ENCODE results near the gene RGR.

Gene RGR

DNA sequence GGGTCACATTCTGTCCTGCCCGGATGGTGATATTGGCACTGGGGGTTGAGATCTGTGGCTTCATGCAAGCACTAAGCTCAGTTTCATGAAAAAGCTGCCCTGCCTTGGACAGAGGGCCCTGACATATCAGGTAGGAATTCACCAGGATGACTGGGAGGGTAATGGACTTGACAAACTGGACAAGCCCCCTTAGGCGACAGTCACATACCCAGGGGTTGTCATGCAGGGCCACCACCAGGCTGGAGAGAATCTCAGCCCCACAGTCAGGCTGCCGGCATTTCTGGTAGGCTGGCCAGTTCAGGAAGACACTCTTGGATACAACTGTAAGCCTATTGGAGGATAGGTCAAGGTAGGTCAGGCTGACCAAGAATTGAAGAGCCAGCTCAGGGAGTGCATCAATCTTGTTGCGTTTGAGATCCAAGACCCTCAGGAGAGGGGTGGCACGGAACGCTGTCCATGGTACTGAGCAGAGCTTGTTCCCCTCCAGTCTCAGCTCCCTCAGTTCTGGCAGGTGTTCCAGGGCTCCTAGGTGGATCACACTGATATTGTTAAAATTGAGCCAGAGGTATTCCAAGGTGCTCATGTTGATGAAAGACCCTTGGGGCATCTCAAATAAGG lies 20.3 kb upstream of the RGR start:
- DNase-seq, result no peak

DNA sequence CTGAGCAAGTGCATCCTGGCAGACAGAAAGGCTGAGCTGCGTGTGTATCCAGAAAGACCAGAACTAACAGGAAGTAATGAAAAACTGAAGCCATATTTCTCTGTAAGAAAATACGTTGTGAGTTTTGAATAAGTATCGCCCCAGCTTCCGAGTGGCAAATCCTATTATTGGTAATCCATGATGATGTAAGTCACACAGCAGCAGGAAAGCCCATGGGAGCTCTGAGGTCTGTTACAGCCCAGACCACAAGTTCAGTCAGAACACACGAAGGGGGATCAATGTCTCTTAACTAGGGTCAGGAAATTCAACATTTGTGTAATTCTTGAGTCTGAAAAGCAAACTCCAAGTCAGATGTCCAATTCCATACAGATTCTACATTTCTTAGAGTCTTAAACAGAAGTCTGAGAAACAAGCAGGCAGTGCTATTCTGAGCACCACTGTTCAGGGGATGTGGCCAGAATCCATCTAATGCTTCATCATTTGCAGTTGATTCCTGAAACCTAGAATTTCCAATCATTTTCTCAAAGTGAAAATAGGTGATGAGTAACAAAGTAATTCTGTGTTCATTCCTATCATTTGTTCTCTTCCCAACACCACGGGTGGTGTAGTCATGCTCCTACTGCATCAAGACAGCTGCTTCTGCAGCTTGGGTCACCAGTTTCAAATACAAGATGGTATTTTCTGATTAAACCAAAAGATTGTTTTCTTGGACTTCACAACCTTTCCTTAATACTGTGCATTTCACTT lies 19.3 kb upstream of the RGR start, which contains the start of gene LRIT2:
Gene LRIT2, minus strand, starts transcription at position 118 of the 747 bp plus-strand sequence. Its CDS starts 24 bp downstream, at position 94.
- DNase-seq, result no peak

DNA sequence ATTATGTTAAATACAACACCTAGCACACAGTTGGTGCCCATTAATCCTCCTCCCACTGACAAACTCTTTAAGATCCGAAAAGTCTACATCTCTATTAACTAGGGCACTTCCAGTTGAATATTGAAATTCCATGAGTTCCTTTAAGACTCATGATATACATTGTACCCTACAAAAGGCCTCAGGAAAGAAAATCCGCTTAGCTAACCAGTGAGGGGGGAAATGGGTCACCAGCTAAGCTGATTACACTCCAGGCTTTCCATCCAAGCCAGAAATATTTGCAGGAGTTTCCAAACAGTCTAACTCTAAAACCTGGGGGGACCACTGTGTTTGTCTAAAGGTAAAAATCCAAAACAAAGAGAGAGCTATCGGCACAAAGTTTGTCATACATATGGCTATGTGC lies 18.2 kb upstream of the RGR start:
- DNase-seq, result no peak

DNA sequence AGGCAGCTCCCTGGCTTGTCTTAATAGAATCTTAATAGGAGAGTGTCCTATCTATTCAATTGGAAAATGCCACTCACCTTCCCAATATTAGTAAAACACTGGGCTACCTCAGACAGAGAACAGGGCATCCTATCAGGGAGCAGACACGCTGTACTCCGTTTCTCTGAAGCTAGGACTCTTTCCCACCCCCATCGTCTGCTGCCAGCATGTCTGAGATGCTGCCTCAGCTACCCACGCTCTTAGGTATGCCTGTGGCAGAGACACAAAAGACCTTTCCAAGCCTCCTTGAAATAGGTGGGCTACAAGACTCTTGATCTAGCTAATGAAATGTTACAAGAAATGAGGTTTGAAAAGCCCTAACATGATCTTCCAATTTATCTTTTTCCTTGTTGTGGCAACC lies 17.0 kb upstream of the RGR start:
- no peak for DNase-seq

DNA sequence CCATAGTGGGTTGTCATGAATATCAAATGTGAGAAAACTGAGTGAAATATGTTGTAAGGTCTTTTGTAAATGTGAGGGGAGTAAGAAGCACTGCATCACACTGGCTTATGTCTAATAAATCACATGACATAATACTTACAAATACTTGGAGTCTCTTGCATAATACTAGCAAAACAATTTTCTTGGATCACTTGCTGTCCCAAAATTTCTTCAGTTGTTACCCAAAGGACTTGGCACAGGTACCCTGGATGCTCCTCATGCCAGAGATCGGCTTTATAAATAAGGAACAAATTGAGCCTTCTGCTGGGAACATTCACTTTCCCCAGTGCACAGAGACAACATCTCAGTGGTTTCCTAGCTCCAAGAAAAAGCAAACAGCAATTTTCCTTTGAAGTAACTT lies 14.5 kb upstream of the RGR start:
- DNase-seq, result no peak

DNA sequence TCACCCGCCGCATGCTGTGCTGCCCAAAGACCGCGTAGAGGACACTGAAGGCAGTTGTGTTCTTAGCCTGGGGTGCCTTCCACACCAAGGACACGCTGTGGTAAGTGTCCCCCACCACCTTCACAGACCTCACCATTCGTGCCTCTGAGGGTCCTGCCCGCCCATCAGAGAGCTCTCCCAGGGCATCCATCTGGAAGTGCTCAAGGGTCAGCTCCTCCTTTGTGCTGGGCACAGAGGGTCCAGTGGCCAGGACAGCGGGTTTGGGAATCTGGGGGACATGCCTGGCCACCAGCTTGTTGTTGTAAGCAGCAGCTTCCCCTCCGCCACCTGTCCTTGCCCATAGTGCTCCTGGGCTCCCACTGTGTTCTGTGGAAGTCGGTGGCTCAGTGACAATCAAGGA lies 12.5 kb upstream of the RGR start:
- no peak for DNase-seq

DNA sequence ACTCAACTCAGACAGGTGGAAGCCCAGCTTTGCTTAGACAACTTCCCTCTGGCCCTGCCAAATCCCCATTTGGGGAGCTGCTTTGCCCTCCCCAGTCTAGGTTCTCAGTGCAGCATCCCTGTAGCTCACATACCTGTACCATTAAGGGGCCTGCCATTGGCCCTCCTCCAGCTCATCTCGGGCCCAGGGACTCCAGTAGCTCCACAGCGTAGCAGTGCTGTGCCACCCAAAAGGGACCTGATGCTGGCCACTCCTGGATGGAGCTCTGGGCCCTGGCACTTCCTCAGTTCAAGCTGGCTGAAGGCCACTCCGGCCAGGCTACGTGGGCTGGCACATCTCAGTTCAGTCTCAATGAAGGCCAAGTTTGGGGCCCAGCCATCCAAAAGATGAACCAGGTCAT lies 10.9 kb upstream of the RGR start:
- DNase-seq, result no peak

DNA sequence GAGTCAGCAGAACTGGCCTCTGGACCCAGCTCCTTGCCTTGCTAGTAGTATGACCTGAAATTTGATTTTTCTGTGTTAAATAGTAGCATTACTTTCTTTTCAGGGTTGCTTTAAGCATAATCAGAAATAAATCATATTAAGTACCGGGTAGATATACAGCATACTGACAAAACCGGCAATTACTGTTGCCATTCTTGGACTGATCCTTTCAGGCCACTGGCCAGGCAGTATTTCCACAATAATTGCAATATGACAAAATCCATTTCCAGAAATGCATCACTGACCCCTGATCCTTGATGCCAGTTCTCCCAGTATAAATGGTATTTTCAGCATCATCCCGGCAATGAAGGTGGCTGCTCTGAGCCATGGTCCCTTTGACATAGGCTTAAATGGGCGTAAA lies 10.4 kb upstream of the RGR start:
- DNase-seq, result no peak

DNA sequence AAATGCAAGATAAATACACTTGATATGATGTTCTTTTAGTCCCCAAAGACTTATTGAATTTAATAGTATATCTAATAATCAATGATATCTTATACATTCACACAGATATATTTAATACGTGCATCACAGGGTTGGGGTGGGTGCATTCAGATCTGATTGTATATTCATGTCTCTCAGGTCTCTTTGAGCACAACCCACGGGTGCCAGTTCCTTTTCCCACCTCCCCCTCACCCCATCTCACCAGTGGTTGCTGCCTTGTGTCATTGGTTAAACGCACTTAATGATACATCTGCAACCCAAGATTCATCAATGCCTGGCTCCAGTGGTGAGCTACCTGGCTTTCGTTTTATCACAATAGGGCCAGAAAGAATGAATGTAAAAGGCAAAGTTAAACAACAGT lies 9.8 kb upstream of the RGR start:
- DNase-seq, result no peak

DNA sequence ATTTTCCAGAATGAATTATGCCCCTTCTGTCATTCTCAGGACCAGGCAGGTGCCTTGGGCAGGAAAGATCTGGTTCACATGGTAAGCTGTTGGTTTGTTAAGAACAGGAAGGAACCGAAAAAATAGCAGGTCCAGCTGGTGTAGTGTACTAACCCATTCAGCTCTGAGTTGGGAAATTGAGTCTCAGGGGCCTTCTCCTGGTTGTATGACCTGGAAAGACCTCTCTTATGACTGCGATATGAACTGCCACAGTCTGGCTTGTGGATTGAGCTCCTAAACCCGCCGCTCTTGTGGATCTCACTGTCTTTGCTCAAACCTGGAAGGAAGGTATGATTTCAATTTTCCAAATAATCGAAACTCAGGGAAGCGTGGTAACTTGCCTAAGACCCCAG lies 8.1 kb upstream of the RGR start:
- no peak for DNase-seq

DNA sequence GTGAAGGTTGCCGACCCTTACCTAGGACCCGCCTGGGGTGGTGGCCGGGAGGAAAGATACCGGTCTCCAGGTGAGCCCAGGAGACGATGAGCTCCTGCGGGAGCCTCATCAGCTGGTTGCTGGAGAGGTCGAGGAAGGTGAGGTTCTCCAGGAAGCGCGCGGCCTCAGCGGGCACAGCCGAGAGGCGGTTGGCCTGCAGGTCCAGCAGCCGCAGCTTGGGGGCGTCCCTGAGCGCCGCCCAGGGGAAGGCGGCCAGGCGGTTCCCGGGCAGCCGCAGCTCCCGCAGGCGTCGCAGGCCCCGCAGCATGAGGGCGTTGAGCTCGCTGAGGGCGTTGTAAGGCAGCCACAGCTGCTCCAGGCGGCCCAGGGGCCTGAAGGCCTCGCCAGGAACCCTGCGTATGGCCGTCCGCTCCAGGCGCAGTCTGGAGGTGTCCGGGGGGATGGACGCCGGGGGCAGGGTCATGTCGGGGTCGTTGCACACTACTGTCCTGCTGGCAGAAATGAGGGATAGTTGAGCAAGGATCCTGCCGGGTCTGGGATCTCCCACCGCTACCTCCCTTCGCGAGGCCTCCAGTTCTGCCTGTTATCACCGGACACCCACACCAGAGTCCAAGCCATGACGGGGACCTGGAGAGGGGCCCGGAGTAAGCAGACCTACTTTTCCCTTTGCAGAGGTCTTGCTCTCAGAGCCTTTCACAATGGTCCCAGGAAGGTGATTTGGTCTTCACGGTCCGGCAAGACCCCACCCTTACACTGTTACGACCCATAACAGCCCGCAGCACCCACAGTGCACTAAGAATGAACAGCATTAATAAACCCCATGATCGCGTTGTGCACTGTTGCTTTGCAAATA lies 7.4 kb upstream of the RGR start:
- DNase-seq, result no peak

DNA sequence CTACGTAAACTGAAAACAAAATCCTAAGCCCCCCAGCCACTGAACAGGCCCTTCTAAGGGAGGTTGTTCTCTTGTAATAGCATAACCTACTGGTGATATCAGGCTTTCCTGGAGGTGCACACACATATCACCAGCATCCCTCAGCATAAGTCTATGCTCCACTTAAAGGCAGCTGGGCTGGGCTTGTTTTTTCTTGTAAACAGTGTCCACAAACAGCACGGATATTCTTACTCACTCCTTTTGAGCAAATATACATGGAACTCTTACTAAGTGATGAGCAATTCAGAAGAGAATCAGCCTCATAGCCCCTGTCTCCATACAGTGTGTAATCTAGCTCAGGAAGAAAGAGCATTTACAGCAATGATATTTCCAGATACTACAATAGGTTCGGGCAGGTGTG lies 5.9 kb upstream of the RGR start:
- DNase-seq, result no peak

DNA sequence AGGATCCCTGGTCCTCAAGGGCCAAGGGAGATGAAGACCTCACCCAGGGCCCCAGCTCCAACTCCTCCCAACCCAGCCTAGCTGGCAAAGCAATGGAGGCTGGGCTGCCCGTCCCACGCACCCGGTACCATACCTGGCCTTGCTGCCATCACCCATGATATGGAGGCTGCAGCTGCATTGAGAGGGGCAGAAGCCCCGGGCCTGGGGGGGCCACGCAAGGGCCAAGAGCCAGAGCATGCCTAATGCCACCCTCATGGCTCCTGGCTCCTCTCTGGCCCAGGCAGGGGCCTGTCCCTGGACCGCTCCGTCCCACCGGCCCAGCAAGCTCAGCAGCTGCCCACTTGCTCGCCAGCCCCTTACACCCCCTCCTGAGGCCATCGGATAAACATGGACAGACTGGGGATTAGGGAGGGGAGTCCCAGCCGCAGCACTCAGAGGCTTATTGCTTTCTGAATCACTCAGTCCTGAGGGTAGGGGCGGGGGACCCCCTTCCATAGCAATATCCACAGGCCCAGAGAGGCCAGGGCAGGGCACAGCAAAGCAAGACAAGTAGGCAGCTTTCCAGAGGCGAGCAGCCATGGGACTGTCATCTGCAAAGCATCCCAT lies 3.6 kb upstream of the RGR start, which contains the start of gene LRIT1:
Gene LRIT1, minus strand, starts transcription at position 362 of the 606 bp plus-strand sequence. Its CDS starts 107 bp downstream, at position 255.
- DNase-seq, result no peak

DNA sequence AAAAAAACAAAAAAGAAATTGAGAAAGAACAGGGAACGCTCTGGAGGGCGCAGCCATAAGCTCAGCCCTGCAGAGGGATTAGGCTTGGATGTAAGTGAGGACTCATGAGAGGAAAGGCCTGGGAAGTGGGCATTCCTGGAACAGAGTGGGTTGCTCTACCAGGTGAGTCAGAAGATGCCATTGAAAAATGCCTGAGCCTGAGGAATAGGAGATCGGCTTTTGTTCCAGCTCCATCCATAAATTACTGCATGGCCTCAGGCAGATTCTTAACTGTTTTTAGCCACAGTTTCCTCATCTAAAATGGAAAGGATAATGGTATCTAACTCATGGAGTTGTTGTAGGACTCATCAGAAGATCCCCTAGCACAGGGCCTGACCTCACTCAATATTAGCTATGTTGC lies 1.1 kb upstream of the RGR start:
- DNase-seq, result no peak

DNA sequence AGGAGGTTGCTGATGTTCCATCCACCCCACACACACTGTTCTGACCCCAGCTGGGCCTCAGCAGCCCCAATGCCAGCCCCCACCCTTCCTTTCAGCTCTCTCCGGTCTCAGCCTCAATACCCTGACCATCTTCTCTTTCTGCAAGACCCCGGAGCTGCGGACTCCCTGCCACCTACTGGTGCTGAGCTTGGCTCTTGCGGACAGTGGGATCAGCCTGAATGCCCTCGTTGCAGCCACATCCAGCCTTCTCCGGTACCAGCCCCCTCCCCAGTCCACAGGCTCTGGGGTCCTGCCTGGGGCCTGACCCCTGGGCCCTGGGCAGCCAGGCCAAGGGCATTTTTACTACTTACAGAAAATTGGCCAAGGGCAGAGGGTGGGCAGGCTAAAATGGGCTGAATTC lies 2.6 kb downstream of the RGR start:
- no peak for DNase-seq

DNA sequence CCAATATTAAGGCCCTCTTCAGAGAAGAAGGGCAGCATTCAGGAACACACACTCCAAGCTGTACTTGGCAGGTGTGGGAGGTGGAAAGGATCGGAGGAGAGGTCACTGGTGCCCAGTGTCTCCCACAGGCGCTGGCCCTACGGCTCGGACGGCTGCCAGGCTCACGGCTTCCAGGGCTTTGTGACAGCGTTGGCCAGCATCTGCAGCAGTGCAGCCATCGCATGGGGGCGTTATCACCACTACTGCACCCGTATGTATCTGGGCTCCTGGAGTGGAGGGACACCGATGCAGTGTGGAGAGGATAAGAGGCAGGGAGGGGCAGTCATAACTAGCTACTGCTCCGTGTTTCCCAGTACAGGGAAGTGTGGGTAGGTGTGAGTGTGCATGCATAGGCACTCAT lies 3.9 kb downstream of the RGR start:
- no peak for DNase-seq

DNA sequence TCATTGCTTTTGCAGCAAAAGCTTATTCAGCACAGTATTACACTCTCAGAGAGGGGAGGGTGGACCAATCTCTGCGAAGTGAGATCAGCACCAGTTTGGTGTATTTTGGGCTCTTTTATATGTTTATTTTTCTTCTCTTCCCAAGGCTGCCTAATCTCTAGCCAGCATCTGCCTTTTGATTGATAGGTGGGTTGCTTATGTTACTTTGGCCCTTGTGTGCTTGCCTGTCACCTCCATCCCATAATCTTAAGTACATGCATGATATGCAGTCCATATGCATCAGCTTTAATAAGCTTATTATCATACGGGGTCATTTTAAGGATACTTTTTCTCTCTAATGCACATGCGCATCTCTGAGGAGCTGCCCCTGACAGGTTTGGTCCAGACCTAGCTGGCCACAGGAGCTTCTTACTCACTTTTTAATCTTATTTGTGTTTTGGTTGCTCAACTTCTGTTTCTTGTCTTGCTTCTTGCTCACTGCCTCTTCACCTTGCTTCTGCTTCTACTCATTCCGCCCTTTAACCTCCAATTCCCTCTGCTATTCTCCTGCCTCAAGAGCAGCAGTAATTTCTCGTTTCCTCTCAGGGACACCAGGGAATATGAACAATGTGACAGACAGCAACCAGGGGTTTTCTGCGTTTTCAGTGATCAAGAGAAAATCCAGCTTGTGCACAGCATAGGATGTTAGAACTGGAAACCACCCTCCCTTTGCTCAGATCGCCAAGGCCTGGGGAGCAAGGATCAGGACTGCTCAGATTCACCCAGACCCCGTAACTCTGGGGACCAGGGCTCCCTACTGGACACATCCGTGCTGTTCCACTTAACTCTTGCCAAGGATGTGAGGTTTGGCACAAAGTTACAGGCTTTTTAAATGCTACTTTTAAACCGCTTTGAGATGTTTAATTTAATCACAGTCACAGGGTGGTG lies 10.0 kb downstream of the RGR start:
- DNase-seq, result no peak

DNA sequence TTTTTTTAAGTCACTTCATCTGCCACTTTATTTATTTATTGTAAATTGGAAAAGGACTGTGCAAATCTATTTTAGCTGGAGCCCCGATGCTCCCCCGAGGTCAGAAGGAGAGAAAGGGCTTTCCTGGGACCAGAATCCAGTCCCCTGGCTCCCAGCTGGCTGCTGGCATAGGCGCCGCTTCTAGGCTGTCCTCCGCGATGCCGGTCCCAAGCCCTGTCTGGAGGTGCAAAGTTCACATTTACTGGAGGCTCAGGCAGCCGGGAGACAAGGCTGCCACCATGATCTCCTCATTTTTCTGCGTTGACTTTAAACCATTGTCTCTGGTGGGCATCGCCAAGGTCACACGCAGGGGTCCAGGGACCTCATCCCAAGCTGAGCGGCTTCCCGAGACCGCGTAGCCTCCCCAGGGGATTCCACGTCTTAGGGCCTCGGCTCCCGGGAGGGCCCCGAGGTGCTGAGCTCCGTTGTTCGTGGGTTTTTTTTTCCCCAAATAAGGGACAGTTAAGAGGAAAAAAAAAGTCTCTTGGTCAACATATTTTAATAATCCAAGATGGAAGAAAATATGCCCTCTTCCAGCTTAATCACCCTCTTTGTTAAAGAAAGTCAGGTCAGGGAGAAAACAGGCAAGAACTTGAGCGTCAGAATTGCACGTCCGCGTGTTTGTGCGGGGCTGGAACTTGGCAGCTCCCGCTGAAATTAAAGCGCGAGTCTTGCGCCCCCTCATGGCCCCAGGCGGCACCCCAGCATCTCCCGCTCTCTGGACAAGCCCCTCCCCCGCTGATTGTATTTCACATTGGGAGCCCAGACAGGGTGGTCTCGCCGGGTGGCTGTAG lies 11.9 kb downstream of the RGR start:
- DNase-seq, result no peak

DNA sequence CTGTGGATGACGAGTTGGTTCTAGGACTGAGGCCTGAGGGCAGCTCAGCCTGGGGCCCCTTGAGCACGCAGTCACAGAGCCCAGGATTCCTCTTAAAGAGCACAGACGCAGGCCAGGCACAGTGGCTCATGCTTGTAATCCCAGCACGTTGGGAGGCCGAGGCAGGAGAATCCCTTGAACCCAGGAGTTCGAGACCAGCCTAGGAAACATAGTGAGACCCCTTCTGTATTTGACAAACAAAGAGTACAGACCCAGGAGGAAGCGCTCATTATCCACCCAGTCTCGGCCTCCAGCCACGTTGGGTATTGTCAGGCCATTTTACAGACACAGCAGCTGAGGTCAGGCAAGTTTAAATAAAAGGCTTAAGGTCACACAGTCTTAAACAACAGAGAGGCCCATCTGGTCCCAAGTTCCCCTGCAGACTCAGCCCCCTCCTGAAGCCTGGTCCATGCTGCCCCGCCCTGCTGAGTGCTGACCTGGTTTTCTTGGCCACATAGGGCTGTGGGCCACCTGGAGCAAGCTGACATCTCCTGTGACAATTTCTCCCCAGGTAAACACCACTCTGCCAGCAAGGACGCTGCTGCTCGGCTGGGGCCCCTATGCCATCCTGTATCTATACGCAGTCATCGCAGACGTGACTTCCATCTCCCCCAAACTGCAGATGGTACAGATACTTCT lies 12.6 kb downstream of the RGR start:
- DNase-seq, result no peak

DNA sequence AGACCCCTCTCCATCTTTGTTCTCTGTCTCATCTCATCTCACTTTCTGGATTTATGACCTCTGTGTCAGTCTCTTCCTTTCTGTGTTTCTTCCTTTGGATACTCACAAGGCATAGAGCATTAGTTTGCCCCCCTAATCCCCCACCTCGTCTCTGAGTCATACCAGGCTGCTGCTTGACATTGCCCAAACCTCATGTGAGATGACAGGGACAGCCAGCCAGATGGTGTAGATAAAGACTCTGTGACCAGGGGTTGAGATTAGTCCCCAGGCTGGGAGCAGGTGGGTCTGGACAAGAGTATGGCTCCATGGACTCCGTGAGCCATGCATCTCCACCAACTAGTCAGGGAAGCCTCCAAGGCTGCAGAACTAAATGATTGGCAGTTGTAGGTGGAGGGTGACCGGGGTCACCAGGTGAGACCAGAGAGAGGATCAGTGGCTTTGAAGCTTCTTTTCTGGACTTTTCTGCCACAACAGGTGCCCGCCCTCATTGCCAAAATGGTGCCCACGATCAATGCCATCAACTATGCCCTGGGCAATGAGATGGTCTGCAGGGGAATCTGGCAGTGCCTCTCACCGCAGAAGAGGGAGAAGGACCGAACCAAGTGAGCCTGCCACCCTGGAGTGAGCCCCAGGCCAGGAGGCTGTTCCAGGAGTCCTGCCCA lies 13.3 kb downstream of the RGR start:
- DNase-seq, result no peak

Data from NCI-H1105 (cell line).